Measurements from ENCODE around the gene MGAT2. TPM values are rescaled to one million over a fixed set of nuclear protein-coding genes. Genes with fewer than 3 reads are reported as not detected.

MGAT2 gene
- polyA plus RNA-seq, 1 experiment = 54.7 TPM

- no peaks in the 10 kb centered on the region; the same call in 1 of the 2 replicates for H3K9me3 ChIP-seq (ENCODE audit: control insufficient read depth, insufficient read depth, low read length)
- no peak overlapping the region; the same call in 1 of the 2 replicates for H3K4me3 ChIP-seq (ENCODE audit: low read depth, low read length)
- ChIA-PET POLR2A (interaction anchor here (0.7 kb wide), 1 partner anchor 10 kb away, joined by 4 read pairs; no protein-coding TSS in a partner anchor), CTCF (interaction anchor here (0.7 to 3.3 kb wide), 3 partner anchors 10 to 126 kb away, joined by 4 to 19 read pairs (median 5); partner anchors contain the start of gene DNAAF2)
- no peak for DNase-seq (ENCODE audit: low read depth, low spot score)
- TF ChIP-seq, protein P1, sequence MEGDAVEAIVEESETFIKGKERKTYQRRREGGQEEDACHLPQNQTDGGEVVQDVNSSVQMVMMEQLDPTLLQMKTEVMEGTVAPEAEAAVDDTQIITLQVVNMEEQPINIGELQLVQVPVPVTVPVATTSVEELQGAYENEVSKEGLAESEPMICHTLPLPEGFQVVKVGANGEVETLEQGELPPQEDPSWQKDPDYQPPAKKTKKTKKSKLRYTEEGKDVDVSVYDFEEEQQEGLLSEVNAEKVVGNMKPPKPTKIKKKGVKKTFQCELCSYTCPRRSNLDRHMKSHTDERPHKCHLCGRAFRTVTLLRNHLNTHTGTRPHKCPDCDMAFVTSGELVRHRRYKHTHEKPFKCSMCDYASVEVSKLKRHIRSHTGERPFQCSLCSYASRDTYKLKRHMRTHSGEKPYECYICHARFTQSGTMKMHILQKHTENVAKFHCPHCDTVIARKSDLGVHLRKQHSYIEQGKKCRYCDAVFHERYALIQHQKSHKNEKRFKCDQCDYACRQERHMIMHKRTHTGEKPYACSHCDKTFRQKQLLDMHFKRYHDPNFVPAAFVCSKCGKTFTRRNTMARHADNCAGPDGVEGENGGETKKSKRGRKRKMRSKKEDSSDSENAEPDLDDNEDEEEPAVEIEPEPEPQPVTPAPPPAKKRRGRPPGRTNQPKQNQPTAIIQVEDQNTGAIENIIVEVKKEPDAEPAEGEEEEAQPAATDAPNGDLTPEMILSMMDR (IDR thresholded peaks at IDR 0.05; ENCODE audit: low read depth, low read length) = no peak
- no peak overlapping the region for H3K27ac ChIP-seq (ENCODE audit: low read depth, low read length)
- H3K27me3 ChIP-seq (ENCODE audit: control insufficient read depth, insufficient read depth, low read length) = no peaks in the 10 kb centered on the region
Observed at GRCh38 chr14:49623941-49624839, 3.6 kb downstream of the MGAT2 start.

- H3K4me3 ChIP-seq (ENCODE audit: low read depth, low read length) = peak overlapping the region; percentile 94
- no peaks in the 10 kb centered on the region; the same call in 1 of the 2 replicates for H3K9me3 ChIP-seq (ENCODE audit: control insufficient read depth, insufficient read depth, low read length)
- POLR2A ChIA-PET = interaction anchor here (0.6 to 2.9 kb wide), 12 partner anchors 10 to 135 kb away, joined by 3 to 41 read pairs (median 5); partner anchors contain the start of genes KLHDC1, KLHDC2, LRR1 and MGAT2
- H3K27ac ChIP-seq (ENCODE audit: low read depth, low read length) = peak overlapping the region; percentile 92
- CTCF ChIA-PET = interaction anchor here (0.6 to 2.2 kb wide), 35 partner anchors 8 to 1041 kb away, joined by 3 to 50 read pairs (median 4); partner anchors contain the start of genes KLHDC1, KLHDC2, MGAT2 and NEMF
- peak; percentile 88 for DNase-seq (ENCODE audit: low read depth, low spot score)
- TF ChIP-seq, protein P1 (IDR thresholded peaks at IDR 0.05; ENCODE audit: low read depth, low read length) = peak; percentile 73
- H3K27me3 ChIP-seq (ENCODE audit: control insufficient read depth, insufficient read depth, low read length) = no peaks in the 10 kb centered on the region
Observed at GRCh38 chr14:49633640-49634546, 13.3 kb downstream of the MGAT2 start.

DNA sequence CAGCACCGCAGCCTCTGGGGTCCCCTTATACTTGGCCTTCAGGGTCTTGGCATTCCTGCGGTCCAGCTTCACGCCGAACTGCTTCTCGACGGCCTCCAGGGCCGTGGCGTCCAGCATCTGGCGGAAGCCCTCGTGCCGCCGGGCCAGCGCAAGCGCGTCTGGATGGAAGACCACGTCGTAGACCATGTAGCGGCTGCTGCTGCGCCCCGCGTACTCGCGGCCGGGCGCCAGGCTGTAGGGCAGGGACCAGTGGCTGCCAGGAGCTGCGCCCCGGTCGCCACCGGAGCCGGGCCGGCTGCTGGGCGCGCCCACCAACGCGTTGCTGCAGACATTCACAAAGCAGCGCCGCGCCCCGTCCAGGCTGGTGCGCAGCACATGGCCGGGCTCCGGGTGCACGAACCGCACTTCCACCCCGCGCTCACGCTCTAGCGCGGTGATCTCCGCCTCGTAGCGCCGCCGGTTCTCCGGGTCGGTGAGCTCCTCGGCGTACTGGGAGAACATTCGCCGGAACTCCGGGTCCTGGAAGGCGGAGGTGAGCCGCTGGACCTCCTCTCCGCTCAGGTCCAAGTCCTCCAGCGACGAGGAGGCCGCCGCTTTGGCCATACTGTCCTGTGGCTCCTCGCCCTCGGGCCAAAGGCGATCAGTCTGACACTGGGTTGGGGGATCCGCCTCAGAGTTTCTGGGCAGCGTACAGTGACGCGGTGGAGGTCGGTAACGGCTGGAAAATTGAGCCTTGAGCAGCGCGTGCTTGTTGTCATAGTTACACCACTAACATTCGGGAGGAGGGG is 14.1 kb downstream of the MGAT2 start, which contains the start of gene DNAAF2:
Gene DNAAF2, minus strand, starts transcription at position 698 of the 788 bp plus-strand sequence. Its CDS starts 95 bp downstream, at position 603.
- peak within 1 kb of the TSS; percentile 94 for H3K4me3 ChIP-seq (ENCODE audit: low read depth, low read length)
- TF ChIP-seq, protein P1 (IDR thresholded peaks at IDR 0.05; ENCODE audit: low read depth, low read length) = no peak
- H3K27me3 ChIP-seq (ENCODE audit: control insufficient read depth, insufficient read depth, low read length) = no peaks in the 10 kb centered on the region
- no peak for DNase-seq (ENCODE audit: low read depth, low spot score)
- no peaks in the 10 kb centered on the region; the same call in 1 of the 2 replicates for H3K9me3 ChIP-seq (ENCODE audit: control insufficient read depth, insufficient read depth, low read length)
- ChIA-PET POLR2A (interaction anchor here (0.6 to 2.9 kb wide), 8 partner anchors 11 to 134 kb away, joined by 3 to 41 read pairs (median 8); partner anchors contain the start of genes KLHDC1, KLHDC2, MGAT2 and POLE2), CTCF (interaction anchor here (0.6 to 2.2 kb wide), 18 partner anchors 9 to 481 kb away, joined by 3 to 50 read pairs (median 5); partner anchors contain the start of genes KLHDC1, KLHDC2, MGAT2 and NEMF)
- peak within 1 kb of the TSS; percentile 92 for H3K27ac ChIP-seq (ENCODE audit: low read depth, low read length)

GRCh38 chr14:49636866-49637265 is 16.3 kb downstream of the MGAT2 start:
- DNase-seq (ENCODE audit: low read depth, low spot score) = no peak
- H3K9me3 ChIP-seq (ENCODE audit: control insufficient read depth, insufficient read depth, low read length) = no peaks in the 10 kb centered on the region; the same call in 1 of the 2 replicates
- H3K27me3 ChIP-seq (ENCODE audit: control insufficient read depth, insufficient read depth, low read length) = no peaks in the 10 kb centered on the region
- no peak overlapping the region for H3K4me3 ChIP-seq (ENCODE audit: low read depth, low read length)
- ChIA-PET CTCF (no interaction called here), POLR2A (no interaction called here)
- TF ChIP-seq, protein P1 (IDR thresholded peaks at IDR 0.05; ENCODE audit: low read depth, low read length) = no peak
- H3K27ac ChIP-seq (ENCODE audit: low read depth, low read length) = no peak overlapping the region
